Skeletal muscle cell (primary cell): ENCODE results near the gene NUCB1.
A peak's percentile ranks its signal among the peaks of the same experiment; 100 is the strongest.
"Not testable (repeated sequence)": the region's sequence is repeated elsewhere in the genome, so short reads cannot be mapped to it uniquely, and the experiment has no call there.

Source experiments
- DNase-seq: peaks from one replicate; pipeline ENCODE4 v3.0.0-alpha.2; 2010; ENCODE audit warnings: low read depth
- H3K4me3 ChIP-seq: 2 replicates; pipeline ENCODE4 v1.5.1; 2011; ENCODE audit warnings: low read depth, mild to moderate bottlenecking, control low read depth, low read length, moderate library complexity

Gene NUCB1

GRCh38 chr19:48900477-48901406 lies 630 bp downstream of the NUCB1 start:
- DNase-seq = no peak

GRCh38 chr19:48902291-48902690 lies 2.2 kb downstream of the NUCB1 start:
- DNase-seq, H3K4me3 ChIP-seq: not testable (repeated sequence)

More at GRCh38 chr19:48900477-48901406, 630 bp downstream of the NUCB1 start:
- peak overlapping the region; percentile 98 for H3K4me3 ChIP-seq

GRCh38 chr19:48903788-48904187 lies 3.7 kb downstream of the NUCB1 start:
- H3K4me3 ChIP-seq, DNase-seq: not testable (repeated sequence)

GRCh38 chr19:48905664-48906063 lies 5.6 kb downstream of the NUCB1 start:
- no peak overlapping the region for H3K4me3 ChIP-seq
- DNase-seq = no peak

- H3K4me3 ChIP-seq = no peak overlapping the region
- no peak for DNase-seq
These were observed 6.2 kb downstream of the NUCB1 start for GRCh38 chr19:48906324-48906723.

- DNase-seq = no peak
- no peak overlapping the region for H3K4me3 ChIP-seq
These were observed 7.6 kb downstream of the NUCB1 start for GRCh38 chr19:48907671-48908070.

GRCh38 chr19:48909424-48910077 lies 9.4 kb downstream of the NUCB1 start:
- DNase-seq = not testable (repeated sequence)

GRCh38 chr19:48910803-48911202 lies 10.7 kb downstream of the NUCB1 start:
- no peak for DNase-seq
- no peak overlapping the region for H3K4me3 ChIP-seq

More at GRCh38 chr19:48909424-48910077, 9.4 kb downstream of the NUCB1 start:
- not testable (repeated sequence) for H3K4me3 ChIP-seq

GRCh38 chr19:48913114-48913889 lies 13.2 kb downstream of the NUCB1 start:
- DNase-seq = no peak
- no peak overlapping the region for H3K4me3 ChIP-seq

GRCh38 chr19:48914181-48914580 lies 14.1 kb downstream of the NUCB1 start:
- no peak for DNase-seq
- H3K4me3 ChIP-seq = no peak overlapping the region

- H3K4me3 ChIP-seq = no peak overlapping the region
- DNase-seq = no peak
These were observed 15.6 kb downstream of the NUCB1 start for GRCh38 chr19:48915757-48916156.

- no peak overlapping the region for H3K4me3 ChIP-seq
- DNase-seq = no peak
These were observed 18.0 kb downstream of the NUCB1 start for GRCh38 chr19:48918071-48918470.

- DNase-seq = no peak
- no peak overlapping the region for H3K4me3 ChIP-seq
These were observed 18.7 kb downstream of the NUCB1 start for GRCh38 chr19:48918801-48919247.

- not testable (repeated sequence) for DNase-seq, H3K4me3 ChIP-seq
These were observed 19.2 kb downstream of the NUCB1 start for GRCh38 chr19:48919271-48919670.

- DNase-seq = no peak
These were observed 20.8 kb downstream of the NUCB1 start for GRCh38 chr19:48920949-48921348.

GRCh38 chr19:48921721-48922500 lies 21.8 kb downstream of the NUCB1 start:
- no peak for DNase-seq
- no peak overlapping the region for H3K4me3 ChIP-seq

More at GRCh38 chr19:48920949-48921348, 20.8 kb downstream of the NUCB1 start:
- no peak overlapping the region for H3K4me3 ChIP-seq

GRCh38 chr19:48922548-48923490 lies 22.7 kb downstream of the NUCB1 start:
- no peak for DNase-seq
- no peak overlapping the region for H3K4me3 ChIP-seq
